Measurements from ENCODE around the gene TMEM54. TPM values are rescaled to one million over a fixed set of nuclear protein-coding genes. Genes with fewer than 3 reads are reported as not detected.
A peak's percentile ranks its signal among the peaks of the same experiment; 100 is the strongest.

The TMEM54 gene
- total RNA-seq, 4 donors from 2014 or later, result 228 to 892 (median 538) TPM

GRCh38 chr1:32919811-32920733, 18.9 kb upstream of the TMEM54 start:
- Histone ChIP-seq H3K4me3 (no peak overlapping the region), H3K27ac (no peak overlapping the region), H3K9me3 (no peaks in the 10 kb centered on the region), H3K27me3 (no peaks in the 10 kb centered on the region), H3K4me1 (peaks cover 0 to 36% (median 5%) of the 10 kb centered on the region in 4 donors), H3K36me3 (no peaks in the 10 kb centered on the region)
- TF ChIP-seq POLR2A (IDR thresholded peaks at IDR 0.05) (no peak), CTCF (IDR thresholded peaks at IDR 0.05) (no peak)
- DNase-seq, result no peak

GRCh38 chr1:32918179-32918578, 17.0 kb upstream of the TMEM54 start:
- no peak for DNase-seq
- Histone ChIP-seq H3K36me3 (no peaks in the 10 kb centered on the region), H3K9me3 (no peaks in the 10 kb centered on the region), H3K4me1 (peaks cover 0 to 28% (median 3%) of the 10 kb centered on the region in 4 donors), H3K27me3 (no peaks in the 10 kb centered on the region), H3K27ac (peak overlapping the region in 3 of 4 donors; percentile 2 to 49 (median 20)), H3K4me3 (no peak overlapping the region)
- TF ChIP-seq CTCF (IDR thresholded peaks at IDR 0.05), result no peak
- no peak for TF ChIP-seq POLR2A (IDR thresholded peaks at IDR 0.05)

GRCh38 chr1:32917521-32917920, 16.3 kb upstream of the TMEM54 start:
- peak overlapping the region in 3 of 4 donors; percentile 2 to 68 (median 20) for H3K27ac ChIP-seq
- no peaks in the 10 kb centered on the region for H3K9me3 ChIP-seq
- no peaks in the 10 kb centered on the region for H3K36me3 ChIP-seq
- peaks cover 0 to 28% (median 3%) of the 10 kb centered on the region in 4 donors for H3K4me1 ChIP-seq
- TF ChIP-seq POLR2A (IDR thresholded peaks at IDR 0.05) (no peak), CTCF (IDR thresholded peaks at IDR 0.05) (no peak)
- no peak overlapping the region for H3K4me3 ChIP-seq
- no peaks in the 10 kb centered on the region for H3K27me3 ChIP-seq
- DNase-seq, result no peak

- DNase-seq, result no peak
- Histone ChIP-seq H3K27me3 (no peaks in the 10 kb centered on the region), H3K4me3 (no peak overlapping the region), H3K27ac (no peak overlapping the region), H3K36me3 (no peaks in the 10 kb centered on the region), H3K9me3 (no peaks in the 10 kb centered on the region), H3K4me1 (peaks cover 0 to 28% (median 3%) of the 10 kb centered on the region in 4 donors)
- no peak for TF ChIP-seq POLR2A (IDR thresholded peaks at IDR 0.05)
- TF ChIP-seq CTCF (IDR thresholded peaks at IDR 0.05), result no peak
Observed at GRCh38 chr1:32915766-32916706, 14.8 kb upstream of the TMEM54 start.

- Histone ChIP-seq H3K36me3 (no peaks in the 10 kb centered on the region), H3K4me3 (no peak overlapping the region), H3K27ac (no peak overlapping the region), H3K27me3 (no peaks in the 10 kb centered on the region), H3K9me3 (no peaks in the 10 kb centered on the region), H3K4me1 (no peaks in the 10 kb centered on the region)
- TF ChIP-seq CTCF (IDR thresholded peaks at IDR 0.05) (no peak), POLR2A (IDR thresholded peaks at IDR 0.05) (no peak)
- DNase-seq, result no peak
Observed at GRCh38 chr1:32910319-32910718, 9.1 kb upstream of the TMEM54 start.
